ENCODE measurements around the gene SENP2. TPM values are rescaled to one million over a fixed set of nuclear protein-coding genes. Genes with fewer than 3 reads are reported as not detected.
"Not testable (repeated sequence)": the region's sequence is repeated elsewhere in the genome, so short reads cannot be mapped to it uniquely, and the experiment has no call there.

SENP2 gene
- total and polyA plus RNA-seq, 4 experiments from 2014 or later, result 11.5 to 54.3 (median 33.1) TPM

GRCh38 chr3:185555101-185555501 is 31.0 kb upstream of the SENP2 start:
- POLR2A ChIA-PET (ENCODE audit: partially characterized antibody), result no interaction called here
- H3K36me3 Mint-ChIP-seq, result no peaks in the 10 kb centered on the region
- no peak overlapping the region for H3K4me3 ChIP-seq (ENCODE audit: low read length in 2 of 2)
- H3K27me3 ChIP-seq (ENCODE audit: insufficient read depth, low read length), result no peaks in the 10 kb centered on the region
- H3K9me3 ChIP-seq (ENCODE audit: control insufficient read depth in 1 of 2, low read length in 2 of 2), result no peaks in the 10 kb centered on the region
- no peak overlapping the region for H3K4me3 Mint-ChIP-seq
- H3K27ac Mint-ChIP-seq, result no peak overlapping the region
- no peak for DNase-seq
- intact Hi-C loops (cut with micrococcal nuclease), result loop anchor here (5.0 kb wide), 2 partner anchors 58 to 203 kb away; partner anchors contain the start of gene TMEM41A
- no peaks in the 10 kb centered on the region for H3K4me1 ChIP-seq (ENCODE audit: insufficient read depth, low read length)
- peaks cover 2 to 7% of the 10 kb centered on the region in 2 donors for H3K27me3 Mint-ChIP-seq
- H3K27ac ChIP-seq (ENCODE audit: low read depth, low read length), result no peak overlapping the region
- no peaks in the 10 kb centered on the region for H3K9me3 Mint-ChIP-seq
- CTCF ChIA-PET (ENCODE audit: partially characterized antibody), result interaction anchor here (0.6 to 1.4 kb wide), 3 partner anchors 9 to 31 kb away, joined by 3 to 5 read pairs (median 3); no protein-coding TSS in a partner anchor
- H3K4me1 Mint-ChIP-seq, result peaks cover 8 to 13% (median 9%) of the 10 kb centered on the region in 4 donors
- no peaks in the 10 kb centered on the region for H3K36me3 ChIP-seq (ENCODE audit: insufficient read depth, low read length)

GRCh38 chr3:185555860-185556347 is 30.2 kb upstream of the SENP2 start:
- H3K36me3 Mint-ChIP-seq, result no peaks in the 10 kb centered on the region
- peaks cover 8 to 13% (median 9%) of the 10 kb centered on the region in 4 donors for H3K4me1 Mint-ChIP-seq
- H3K4me3 ChIP-seq (ENCODE audit: low read length in 2 of 2), result no peak overlapping the region
- H3K27ac ChIP-seq (ENCODE audit: low read depth, low read length), result no peak overlapping the region
- H3K27me3 ChIP-seq (ENCODE audit: insufficient read depth, low read length), result no peaks in the 10 kb centered on the region
- no peak overlapping the region for H3K27ac Mint-ChIP-seq
- no peaks in the 10 kb centered on the region for H3K36me3 ChIP-seq (ENCODE audit: insufficient read depth, low read length)
- H3K9me3 Mint-ChIP-seq, result no peaks in the 10 kb centered on the region
- no peak overlapping the region for H3K4me3 Mint-ChIP-seq
- intact Hi-C loops (cut with micrococcal nuclease), result loop anchor here (5.0 kb wide), 2 partner anchors 59 to 204 kb away; partner anchors contain the start of gene TMEM41A
- H3K4me1 ChIP-seq (ENCODE audit: insufficient read depth, low read length), result no peaks in the 10 kb centered on the region
- peaks cover 2 to 7% of the 10 kb centered on the region in 2 donors for H3K27me3 Mint-ChIP-seq
- no peaks in the 10 kb centered on the region for H3K9me3 ChIP-seq (ENCODE audit: control insufficient read depth in 1 of 2, low read length in 2 of 2)
- DNase-seq, result no peak
- ChIA-PET POLR2A (ENCODE audit: partially characterized antibody) (no interaction called here), CTCF (ENCODE audit: partially characterized antibody) (interaction anchor here (1.1 to 1.4 kb wide), 2 partner anchors 10 to 19 kb away, joined by 3 to 5 read pairs; no protein-coding TSS in a partner anchor)

- not testable (repeated sequence) for H3K36me3 Mint-ChIP-seq
Observed at GRCh38 chr3:185556640-185557039, 29.5 kb upstream of the SENP2 start.

GRCh38 chr3:185558395-185558794 is 27.7 kb upstream of the SENP2 start:
- Histone ChIP-seq H3K9me3 (ENCODE audit: control insufficient read depth in 1 of 2, low read length in 2 of 2) (no peaks in the 10 kb centered on the region), H3K36me3 (ENCODE audit: insufficient read depth, low read length) (no peaks in the 10 kb centered on the region), H3K27me3 (ENCODE audit: insufficient read depth, low read length) (no peaks in the 10 kb centered on the region), H3K4me1 (ENCODE audit: insufficient read depth, low read length) (no peaks in the 10 kb centered on the region), H3K27ac (ENCODE audit: low read depth, low read length) (no peak overlapping the region), H3K4me3 (ENCODE audit: low read length in 2 of 2) (no peak overlapping the region)
- POLR2A ChIA-PET (ENCODE audit: partially characterized antibody), result interaction anchor here (2.2 kb wide), 1 partner anchor 28 kb away, joined by 9 read pairs; the partner anchor contains the start of gene SENP2
- H3K27me3 Mint-ChIP-seq, result peaks cover 3 to 10% of the 10 kb centered on the region in 2 donors
- no peaks in the 10 kb centered on the region for H3K36me3 Mint-ChIP-seq
- peak overlapping the region in 1 of 8 donors; percentile 3 for H3K4me3 Mint-ChIP-seq
- no peak for DNase-seq
- CTCF ChIA-PET (ENCODE audit: partially characterized antibody), result interaction anchor here (0.7 to 4.3 kb wide), 11 partner anchors 12 to 204 kb away, joined by 3 to 28 read pairs (median 5); partner anchors contain the start of gene SENP2
- intact Hi-C loops (cut with micrococcal nuclease), result loop anchor here (5.0 kb wide), 2 partner anchors 61 to 206 kb away; partner anchors contain the start of gene TMEM41A
- H3K27ac Mint-ChIP-seq, result no peak overlapping the region
- no peaks in the 10 kb centered on the region for H3K9me3 Mint-ChIP-seq
- peaks cover 6 to 9% (median 8%) of the 10 kb centered on the region in 4 donors for H3K4me1 Mint-ChIP-seq

More at GRCh38 chr3:185556640-185557039, 29.5 kb upstream of the SENP2 start:
- H3K4me1 ChIP-seq (ENCODE audit: insufficient read depth, low read length); DNase-seq; H3K27ac Mint-ChIP-seq; POLR2A ChIA-PET (ENCODE audit: partially characterized antibody); H3K4me3 Mint-ChIP-seq; H3K4me3 ChIP-seq (ENCODE audit: low read length in 2 of 2); H3K9me3 Mint-ChIP-seq; H3K9me3 ChIP-seq (ENCODE audit: control insufficient read depth in 1 of 2, low read length in 2 of 2); H3K27ac ChIP-seq (ENCODE audit: low read depth, low read length); H3K36me3 ChIP-seq (ENCODE audit: insufficient read depth, low read length); H3K27me3 Mint-ChIP-seq; H3K27me3 ChIP-seq (ENCODE audit: insufficient read depth, low read length): not testable (repeated sequence)
- CTCF ChIA-PET (ENCODE audit: partially characterized antibody), result interaction anchor here (1.5 to 4.3 kb wide), 2 partner anchors 16 to 19 kb away, joined by 3 to 25 read pairs; no protein-coding TSS in a partner anchor
- intact Hi-C loops (cut with micrococcal nuclease), result loop anchor here (5.0 kb wide), 2 partner anchors 59 to 204 kb away; partner anchors contain the start of gene TMEM41A
- peaks cover 8 to 13% (median 9%) of the 10 kb centered on the region in 4 donors for H3K4me1 Mint-ChIP-seq

GRCh38 chr3:185559706-185560090 is 26.4 kb upstream of the SENP2 start:
- no peaks in the 10 kb centered on the region for H3K27me3 ChIP-seq (ENCODE audit: insufficient read depth, low read length)

GRCh38 chr3:185560676-185561075 is 25.4 kb upstream of the SENP2 start:
- intact Hi-C loops (cut with micrococcal nuclease), result no loop called here
- Histone ChIP-seq H3K36me3 (ENCODE audit: insufficient read depth, low read length) (no peaks in the 10 kb centered on the region), H3K27me3 (ENCODE audit: insufficient read depth, low read length) (no peaks in the 10 kb centered on the region), H3K27ac (ENCODE audit: low read depth, low read length) (no peak overlapping the region), H3K9me3 (ENCODE audit: control insufficient read depth in 1 of 2, low read length in 2 of 2) (no peaks in the 10 kb centered on the region), H3K4me3 (ENCODE audit: low read length in 2 of 2) (no peak overlapping the region), H3K4me1 (ENCODE audit: insufficient read depth, low read length) (no peaks in the 10 kb centered on the region)
- peaks cover 6 to 9% (median 8%) of the 10 kb centered on the region in 4 donors for H3K4me1 Mint-ChIP-seq
- H3K27me3 Mint-ChIP-seq, result peaks cover 3 to 10% of the 10 kb centered on the region in 2 donors
- no peak for DNase-seq
- H3K36me3 Mint-ChIP-seq, result no peaks in the 10 kb centered on the region
- H3K4me3 Mint-ChIP-seq, result no peak overlapping the region
- POLR2A ChIA-PET (ENCODE audit: partially characterized antibody), result no interaction called here
- CTCF ChIA-PET (ENCODE audit: partially characterized antibody), result interaction anchor here (1.1 to 4.3 kb wide), 5 partner anchors 12 to 253 kb away, joined by 3 to 28 read pairs (median 4); no protein-coding TSS in a partner anchor
- H3K27ac Mint-ChIP-seq, result no peak overlapping the region
- H3K9me3 Mint-ChIP-seq, result no peaks in the 10 kb centered on the region

More at GRCh38 chr3:185559706-185560090, 26.4 kb upstream of the SENP2 start:
- H3K4me3 Mint-ChIP-seq, result peak overlapping the region in 6 of 8 donors; percentile 50 to 86 (median 74)
- H3K27me3 Mint-ChIP-seq, result peaks cover 3 to 10% of the 10 kb centered on the region in 2 donors
- no peaks in the 10 kb centered on the region for H3K36me3 Mint-ChIP-seq
- intact Hi-C loops (cut with micrococcal nuclease), result loop anchor here (5.0 kb wide), 2 partner anchors 62 to 207 kb away; partner anchors contain the start of gene TMEM41A
- H3K9me3 Mint-ChIP-seq, result no peaks in the 10 kb centered on the region
- Histone ChIP-seq H3K4me1 (ENCODE audit: insufficient read depth, low read length) (no peaks in the 10 kb centered on the region), H3K36me3 (ENCODE audit: insufficient read depth, low read length) (no peaks in the 10 kb centered on the region), H3K9me3 (ENCODE audit: control insufficient read depth in 1 of 2, low read length in 2 of 2) (no peaks in the 10 kb centered on the region), H3K4me3 (ENCODE audit: low read length in 2 of 2) (no peak overlapping the region), H3K27ac (ENCODE audit: low read depth, low read length) (no peak overlapping the region)
- ChIA-PET CTCF (ENCODE audit: partially characterized antibody) (interaction anchor here (0.6 to 4.3 kb wide), 19 partner anchors 10 to 252 kb away, joined by 3 to 28 read pairs (median 4); partner anchors contain the start of gene SENP2), POLR2A (ENCODE audit: partially characterized antibody) (interaction anchor here (2.2 kb wide), 1 partner anchor 27 kb away, joined by 9 read pairs; the partner anchor contains the start of gene SENP2)
- no peak overlapping the region for H3K27ac Mint-ChIP-seq
- H3K4me1 Mint-ChIP-seq, result peaks cover 6 to 9% (median 8%) of the 10 kb centered on the region in 4 donors
- DNase-seq, result no peak

- H3K27ac ChIP-seq (ENCODE audit: low read depth, low read length), result no peak overlapping the region
- peaks cover 3 to 10% of the 10 kb centered on the region in 2 donors for H3K27me3 Mint-ChIP-seq
- no peaks in the 10 kb centered on the region for H3K36me3 Mint-ChIP-seq
- POLR2A ChIA-PET (ENCODE audit: partially characterized antibody), result no interaction called here
- H3K4me1 Mint-ChIP-seq, result peaks cover 6 to 9% (median 8%) of the 10 kb centered on the region in 4 donors
- DNase-seq, result no peak
- no peak overlapping the region for H3K4me3 Mint-ChIP-seq
- no peaks in the 10 kb centered on the region for H3K36me3 ChIP-seq (ENCODE audit: insufficient read depth, low read length)
- intact Hi-C loops (cut with micrococcal nuclease), result no loop called here
- H3K27me3 ChIP-seq (ENCODE audit: insufficient read depth, low read length), result no peaks in the 10 kb centered on the region
- H3K4me1 ChIP-seq (ENCODE audit: insufficient read depth, low read length), result no peaks in the 10 kb centered on the region
- H3K9me3 ChIP-seq (ENCODE audit: control insufficient read depth in 1 of 2, low read length in 2 of 2), result no peaks in the 10 kb centered on the region
- no peaks in the 10 kb centered on the region for H3K9me3 Mint-ChIP-seq
- CTCF ChIA-PET (ENCODE audit: partially characterized antibody), result interaction anchor here (1.2 kb wide), 1 partner anchor 13 kb away, joined by 3 read pairs; no protein-coding TSS in a partner anchor
- no peak overlapping the region for H3K4me3 ChIP-seq (ENCODE audit: low read length in 2 of 2)
- H3K27ac Mint-ChIP-seq, result no peak overlapping the region
Observed at GRCh38 chr3:185561374-185561943, 24.6 kb upstream of the SENP2 start.
